CD4-positive, alpha-beta T cell treated with Interleukin-10 for 1 hour (primary cell): ENCODE data around the gene FCMR.
"Not testable (repeated sequence)": the region's sequence is repeated elsewhere in the genome, so short reads cannot be mapped to it uniquely, and the experiment has no call there.

Experiments used
- DNase-seq: peaks from one replicate; pipeline ENCODE4 v3.0.0-alpha.2; 2020

The FCMR gene

GRCh38 chr1:206868264-206868663, 53.5 kb downstream of the FCMR start:
- DNase-seq, result no peak

- DNase-seq, result no peak
Measured at GRCh38 chr1:206867716-206868115, 54.0 kb downstream of the FCMR start.

GRCh38 chr1:206867239-206867638, 54.5 kb downstream of the FCMR start:
- DNase-seq, result no peak

GRCh38 chr1:206866062-206866461, 55.7 kb downstream of the FCMR start:
- no peak for DNase-seq

- peak; percentile 84 for DNase-seq
Measured at GRCh38 chr1:206864939-206865671, 56.6 kb downstream of the FCMR start, which contains the start of gene IL20. Gene IL20, plus strand, starts transcription at chr1:206865623. Its CDS starts 230 bp downstream, at chr1:206865853.

- DNase-seq, result no peak
Measured at GRCh38 chr1:206863266-206863665, 58.5 kb downstream of the FCMR start.

GRCh38 chr1:206860165-206860564, 61.6 kb downstream of the FCMR start:
- DNase-seq, result no peak

GRCh38 chr1:206859082-206859521, 62.6 kb downstream of the FCMR start:
- DNase-seq, result peak; percentile 22

GRCh38 chr1:206856674-206857464, 64.9 kb downstream of the FCMR start:
- DNase-seq, result peak; percentile 32

GRCh38 chr1:206855859-206856258, 65.9 kb downstream of the FCMR start:
- no peak for DNase-seq

- DNase-seq, result no peak
Measured at GRCh38 chr1:206854401-206855129, 67.2 kb downstream of the FCMR start.

GRCh38 chr1:206853696-206854095, 68.0 kb downstream of the FCMR start:
- not testable (repeated sequence) for DNase-seq
